ENCODE data around the gene CCDC149. TPM values are rescaled to one million over a fixed set of nuclear protein-coding genes. Genes with fewer than 3 reads are reported as not detected.
A peak's percentile ranks its signal among the peaks of the same experiment; 100 is the strongest.

Gene CCDC149
- polyA plus RNA-seq (ENCODE audit: insufficient read length), result 19.7 TPM
- long read RNA-seq, donor 1, partial matches to known transcripts, result 0 of 4 reads
- long read RNA-seq, donor 1, other reads (novel, unspliced or antisense), result 0 of 4 reads
- long read RNA-seq, donor 2, partial matches to known transcripts, result 0 of 2 reads
- long read RNA-seq, donor 2, other reads (novel, unspliced or antisense), result 0 of 2 reads
- long read RNA-seq, donor 3, partial matches to known transcripts, result 0 of 1 reads
- long read RNA-seq, donor 3, other reads (novel, unspliced or antisense), result 0 of 1 reads
- long read RNA-seq, donor 4, result 0 reads
- long read RNA-seq, donor 5, partial matches to known transcripts, result 0 of 2 reads
- long read RNA-seq, donor 5, other reads (novel, unspliced or antisense), result 0 of 2 reads
- long read RNA-seq, donor 6, partial matches to known transcripts, result 0 of 4 reads
- long read RNA-seq, donor 6, other reads (novel, unspliced or antisense), result 0 of 4 reads
- long read RNA-seq, donor 7, partial matches to known transcripts, result 0 of 4 reads
- long read RNA-seq, donor 7, other reads (novel, unspliced or antisense), result 0 of 4 reads
- long read RNA-seq, donor 8, partial matches to known transcripts, result 0 of 2 reads
- long read RNA-seq, donor 8, other reads (novel, unspliced or antisense), result 0 of 2 reads

DNA sequence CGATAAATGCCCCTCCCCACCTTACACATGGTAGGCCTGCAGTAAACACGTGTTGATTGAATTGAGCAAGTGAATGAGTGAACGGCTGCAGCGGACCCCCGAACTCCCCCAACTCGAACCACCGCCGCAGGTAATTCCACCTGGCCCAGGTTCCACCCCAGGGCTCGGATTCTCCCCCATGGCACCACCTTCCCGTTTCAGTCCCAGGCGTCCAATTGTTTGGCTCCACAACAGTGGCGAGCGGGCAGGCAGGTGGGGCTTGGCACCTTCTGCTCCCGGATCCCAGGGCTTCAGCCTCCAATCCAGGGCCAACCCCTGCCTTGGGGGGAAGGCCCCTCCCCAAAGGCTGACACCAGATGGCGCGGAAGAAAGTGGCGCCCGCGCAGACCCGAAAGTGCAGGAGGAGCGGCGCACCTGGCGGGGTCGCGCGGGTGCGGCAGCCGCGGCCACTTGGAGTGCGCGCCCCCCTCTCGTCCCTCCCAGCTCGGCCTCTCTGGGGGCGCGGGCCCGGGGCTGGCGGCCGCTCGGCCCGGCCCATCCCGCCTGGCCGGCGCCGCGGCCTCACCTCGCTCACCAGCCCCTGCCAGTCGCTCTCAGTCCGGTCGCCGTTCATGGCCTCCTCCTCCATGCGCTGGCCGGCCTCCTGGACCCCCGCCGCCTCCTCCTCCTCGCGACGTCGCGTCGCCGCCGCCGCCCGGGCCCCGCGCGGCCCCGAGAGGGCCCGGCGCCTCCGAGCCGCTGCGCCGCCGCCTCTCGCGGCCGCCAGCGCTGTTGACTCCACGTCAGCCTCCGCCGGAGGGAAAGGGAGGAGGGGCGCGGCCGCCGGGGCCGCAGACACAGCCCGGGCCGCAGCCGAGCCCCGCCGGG is at the start of gene CCDC149:
Gene CCDC149, minus strand, starts transcription at position 791 of the 867 bp plus-strand sequence. Its CDS starts 178 bp downstream, at position 613.
- peak; percentile 68 for DNase-seq

DNA sequence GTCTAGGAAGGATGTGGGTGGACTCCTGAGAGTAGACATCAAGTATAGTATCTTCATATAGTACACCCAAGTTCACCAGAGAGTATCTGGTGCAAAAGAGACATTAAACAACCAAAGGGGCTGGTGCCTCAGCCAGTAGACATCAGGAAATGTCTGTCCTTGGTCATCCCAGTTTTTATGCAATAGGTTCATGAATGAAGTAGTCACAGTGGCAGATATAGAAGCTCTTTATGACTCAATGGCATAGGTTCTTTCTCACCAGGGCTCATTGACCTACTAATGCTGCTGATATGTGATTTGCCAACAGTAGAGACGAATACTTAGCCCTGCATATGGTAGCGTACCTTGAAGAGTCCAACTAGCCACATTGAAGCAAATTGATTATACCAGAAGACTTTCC is 45.0 kb upstream of the CCDC149 start:
- no peak for DNase-seq

DNA sequence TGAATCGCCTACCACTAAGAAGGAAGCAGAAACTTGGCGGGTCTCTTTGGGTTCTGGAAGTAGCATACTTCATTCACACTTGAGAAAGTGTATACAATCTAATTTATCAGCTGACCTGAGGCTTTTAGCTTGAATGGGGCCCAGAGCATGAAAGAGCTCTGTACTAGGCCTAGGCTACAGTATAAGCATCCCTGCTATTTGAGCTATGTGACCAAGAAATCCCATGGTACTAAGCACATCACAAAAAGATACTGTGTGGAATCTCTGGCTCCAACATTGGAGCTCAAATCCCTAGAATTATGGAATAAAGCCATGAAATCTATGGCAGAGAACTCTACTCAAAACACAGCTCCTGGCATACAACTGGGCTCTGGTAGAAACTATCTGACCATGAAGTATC is 43.9 kb upstream of the CCDC149 start:
- no peak for DNase-seq

DNA sequence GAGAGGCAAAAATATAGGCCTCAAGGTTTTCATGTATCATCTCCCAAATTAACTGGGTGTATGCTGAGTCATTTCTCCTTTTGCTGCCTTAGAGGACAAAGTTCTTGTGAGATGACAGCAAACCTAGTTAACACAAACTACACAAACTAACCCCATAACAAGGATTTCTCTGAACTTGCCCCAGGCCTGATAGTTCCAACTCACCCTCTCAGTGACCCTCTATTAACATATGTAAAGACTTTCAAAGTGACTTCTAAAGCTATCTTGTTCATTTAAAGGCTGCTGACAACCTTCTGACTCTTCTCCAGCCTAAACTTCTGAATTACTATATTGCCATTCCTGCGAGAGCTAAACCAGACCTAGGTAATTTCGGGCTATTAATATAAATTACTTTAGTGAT is 43.2 kb upstream of the CCDC149 start:
- DNase-seq, result no peak

DNA sequence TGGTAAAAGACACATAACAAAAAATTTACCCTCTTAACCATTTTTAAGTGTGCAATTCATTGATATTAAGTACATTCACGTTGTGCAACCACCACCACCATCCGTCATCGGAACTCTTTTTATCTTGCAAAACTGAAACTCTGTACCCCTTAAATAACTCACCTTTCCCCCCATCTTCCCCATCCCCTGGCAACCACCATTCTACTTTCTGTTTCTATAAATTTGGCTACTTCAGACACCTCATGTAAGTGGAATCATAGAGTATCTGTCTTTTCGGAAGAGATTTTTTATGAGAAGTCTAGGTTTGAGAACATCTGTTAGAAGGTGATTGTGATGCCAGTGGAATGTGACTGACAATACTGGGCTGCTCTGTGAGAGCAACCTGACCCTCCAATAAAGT is 39.8 kb upstream of the CCDC149 start:
- no peak for DNase-seq

DNA sequence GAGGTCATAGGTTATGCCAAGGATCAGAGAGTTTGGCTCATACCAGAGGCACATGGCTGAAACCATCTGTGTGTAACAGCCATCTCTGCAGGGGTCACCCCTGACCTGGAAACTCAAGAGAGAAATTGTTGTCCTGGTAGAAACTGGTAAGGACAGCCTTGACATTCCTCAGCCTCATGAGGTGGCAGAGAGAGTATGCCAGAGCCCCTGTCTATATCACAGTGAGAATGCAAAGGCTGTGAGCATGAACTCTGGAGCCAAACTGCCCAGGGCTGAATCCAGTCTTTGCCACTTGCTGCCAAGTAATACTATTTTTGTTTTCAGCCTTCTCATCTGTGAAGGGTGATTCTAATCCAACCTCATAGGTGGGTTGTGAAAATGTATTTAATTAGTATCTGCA is 37.1 kb upstream of the CCDC149 start:
- DNase-seq, result no peak

DNA sequence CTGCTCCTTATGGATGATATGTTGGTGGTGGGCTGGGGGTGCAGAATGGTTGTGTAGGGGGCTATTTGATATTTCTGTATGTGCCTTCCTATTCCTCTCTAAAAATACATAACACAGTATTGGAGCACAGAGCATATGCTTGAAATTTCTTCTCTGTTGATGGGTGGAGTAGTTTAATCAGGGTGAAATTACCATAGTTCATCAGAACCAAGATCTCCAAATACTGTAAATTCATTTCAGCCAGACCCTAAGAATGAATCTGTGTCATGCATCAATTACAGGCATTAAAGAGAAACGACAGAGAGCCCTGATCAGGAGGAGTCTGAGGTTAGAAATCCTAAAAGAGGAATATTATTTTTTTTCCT is 25.1 kb upstream of the CCDC149 start:
- DNase-seq, result no peak

DNA sequence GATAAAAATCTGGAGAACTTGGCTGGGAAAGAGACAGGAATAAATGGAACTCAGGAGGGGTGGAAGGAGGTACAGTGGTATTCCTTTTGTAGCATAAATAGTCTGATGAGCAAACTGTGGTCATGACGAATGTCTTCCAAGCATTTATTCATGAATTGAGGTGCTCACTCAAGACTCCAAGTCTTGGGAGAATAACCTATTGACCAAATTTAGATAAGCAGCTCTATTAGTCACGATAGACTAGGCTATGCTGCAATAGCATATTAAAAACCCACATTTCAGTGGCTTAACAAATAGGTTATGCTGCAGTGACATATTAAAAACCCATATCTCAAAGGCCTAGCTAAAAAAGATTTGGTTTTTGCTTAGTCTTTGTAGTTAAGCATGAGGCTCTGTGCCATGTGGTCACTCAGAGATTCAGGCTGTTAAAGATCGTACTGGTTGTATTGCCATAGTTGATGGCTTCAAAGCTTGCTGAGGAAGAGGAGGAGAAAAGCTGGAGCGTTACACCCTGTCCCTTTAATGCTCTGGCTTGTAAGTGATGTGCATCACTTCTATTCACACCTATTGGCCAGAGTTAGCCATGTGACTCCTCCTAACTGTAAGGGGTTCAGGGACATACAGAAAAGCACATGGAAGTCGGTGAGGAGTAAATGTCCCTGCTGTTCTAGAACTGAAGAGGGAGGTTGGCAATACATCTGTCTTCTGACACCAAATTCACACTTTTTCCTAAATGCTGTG is 24.5 kb upstream of the CCDC149 start:
- no peak for DNase-seq

DNA sequence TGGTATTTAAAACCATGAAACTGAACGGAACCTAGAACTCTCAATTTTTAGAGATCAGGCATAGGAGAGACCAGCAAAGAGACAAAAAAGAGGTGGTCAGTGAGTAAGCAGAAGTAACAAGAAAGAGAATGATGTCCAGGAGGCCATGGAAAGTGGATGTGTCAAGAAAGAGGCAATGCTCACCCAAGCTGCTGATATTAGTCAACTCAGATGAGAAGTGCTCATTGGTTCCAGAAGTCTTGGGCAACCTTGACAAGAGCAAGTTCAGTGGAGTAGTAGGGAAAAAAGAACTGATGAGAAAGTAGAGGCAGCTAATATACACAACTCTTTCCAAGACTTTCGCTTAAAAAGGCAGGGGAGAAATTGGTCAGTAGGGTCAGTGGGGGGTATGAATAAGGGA is 23.0 kb upstream of the CCDC149 start:
- no peak for DNase-seq

DNA sequence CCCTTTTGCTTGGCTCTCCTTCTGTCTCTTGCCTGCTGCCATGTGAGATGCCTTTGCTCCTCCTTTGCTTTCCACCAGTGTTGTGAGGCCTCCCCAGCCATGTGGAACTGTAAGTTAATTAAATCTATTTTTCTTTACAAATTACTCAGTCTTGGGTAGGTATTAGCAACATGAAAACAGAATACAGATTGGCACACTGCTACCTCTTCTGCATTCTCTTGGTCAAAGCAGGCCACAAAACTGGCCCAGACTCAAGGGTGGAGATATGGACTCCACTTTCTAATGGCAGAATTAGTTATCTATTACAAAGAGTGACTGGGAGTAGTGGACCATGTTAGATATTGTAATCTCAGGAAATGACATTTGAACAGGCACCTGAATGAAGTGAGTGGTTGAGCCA is 21.5 kb upstream of the CCDC149 start:
- no peak for DNase-seq

DNA sequence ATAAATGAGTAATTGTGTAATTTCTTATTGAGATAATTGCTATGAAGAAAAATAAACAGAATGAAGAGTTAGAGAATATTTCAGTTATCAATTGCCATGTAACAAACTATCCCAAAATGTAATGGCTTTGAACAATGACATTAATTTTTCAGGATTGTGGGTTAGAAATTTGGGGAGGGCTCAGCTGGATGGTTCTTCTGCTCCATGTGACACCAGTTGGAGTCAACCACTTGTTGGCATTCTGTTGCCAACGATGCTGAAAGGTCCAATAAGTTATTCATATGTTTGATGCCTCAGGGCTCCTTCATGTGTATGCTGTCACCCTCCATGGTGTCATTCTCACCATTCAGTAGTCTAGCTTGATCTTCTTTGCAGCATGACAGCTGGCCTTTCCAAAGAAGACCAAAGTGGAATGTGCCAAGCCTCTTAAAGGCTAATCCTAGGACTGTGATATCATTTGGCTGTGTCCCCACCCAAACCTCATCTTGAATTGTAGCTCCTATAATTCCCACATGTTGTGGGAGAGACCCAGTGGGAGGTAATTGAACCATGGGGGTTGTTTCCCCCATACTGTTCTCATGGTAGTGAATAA is 20.9 kb upstream of the CCDC149 start:
- DNase-seq, result no peak

DNA sequence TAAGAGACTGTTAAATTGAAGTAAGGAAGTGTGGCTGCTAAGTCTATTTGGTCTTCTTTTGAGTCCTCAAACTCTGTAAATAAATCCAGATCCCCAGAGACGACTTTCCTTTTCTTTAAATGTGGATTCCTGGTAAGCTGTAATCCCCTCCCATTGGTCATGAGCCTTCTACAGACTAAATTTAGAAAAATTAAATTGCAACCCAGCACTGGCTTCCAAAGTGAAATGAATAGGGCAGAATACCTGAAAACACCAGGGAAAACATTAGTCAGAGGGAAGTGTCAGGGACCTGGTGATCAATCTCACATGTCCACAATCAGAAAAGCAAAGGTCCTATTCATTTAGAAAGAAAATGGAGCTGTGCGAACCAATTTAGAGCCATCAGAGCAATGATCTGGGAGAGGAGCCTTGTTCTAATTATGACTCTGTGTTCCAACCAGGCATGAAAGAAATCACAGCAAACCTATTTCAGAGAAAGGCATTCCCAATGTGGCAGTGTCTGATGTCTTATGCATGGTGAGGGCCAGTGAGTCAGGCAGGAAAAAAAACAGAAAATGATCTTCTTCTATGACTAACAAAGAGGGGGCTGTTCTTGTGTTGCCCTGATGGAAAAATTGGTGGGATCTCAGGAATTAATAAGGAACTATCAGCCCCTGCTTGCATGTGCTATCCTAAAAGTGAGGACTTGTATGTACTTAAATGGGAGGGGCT is 19.8 kb upstream of the CCDC149 start:
- no peak for DNase-seq

DNA sequence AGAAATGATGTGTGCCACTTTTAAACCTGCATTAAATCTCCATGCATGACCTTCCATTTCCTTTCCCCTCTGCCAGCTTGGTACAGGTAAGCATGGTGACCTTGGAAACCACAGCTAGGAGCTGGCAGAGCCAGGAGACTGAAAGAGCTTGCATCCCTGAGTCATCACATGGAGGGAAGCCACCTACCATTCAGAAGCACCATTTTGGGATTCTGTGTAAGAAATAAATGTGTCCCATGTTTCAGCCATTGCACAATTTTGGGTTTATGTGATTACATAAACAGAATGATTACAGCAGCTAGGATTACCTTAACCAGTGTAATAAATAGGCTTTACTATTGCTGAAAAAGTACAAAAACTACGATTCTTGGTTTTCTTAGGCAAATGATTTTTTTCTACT is 17.3 kb upstream of the CCDC149 start:
- DNase-seq, result no peak

DNA sequence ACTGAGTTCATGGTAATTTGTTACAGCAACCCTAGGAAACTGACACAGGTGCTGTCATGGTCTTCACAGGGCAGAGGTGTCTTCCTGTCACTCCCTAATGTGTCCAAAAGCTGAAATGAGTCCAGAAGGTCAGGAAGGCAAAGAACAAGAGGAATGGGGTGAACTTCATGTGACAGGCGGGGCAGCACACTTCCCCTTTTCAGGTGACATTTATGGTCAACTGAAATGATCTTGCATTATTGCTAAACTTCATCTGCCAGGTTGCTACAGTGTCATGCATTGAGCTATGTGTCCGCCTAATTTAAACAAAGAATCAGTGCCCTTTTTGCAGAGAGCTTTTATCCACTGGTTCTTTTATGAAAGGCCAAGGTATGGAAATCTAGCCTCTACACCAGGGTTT is 15.9 kb upstream of the CCDC149 start:
- DNase-seq, result no peak

DNA sequence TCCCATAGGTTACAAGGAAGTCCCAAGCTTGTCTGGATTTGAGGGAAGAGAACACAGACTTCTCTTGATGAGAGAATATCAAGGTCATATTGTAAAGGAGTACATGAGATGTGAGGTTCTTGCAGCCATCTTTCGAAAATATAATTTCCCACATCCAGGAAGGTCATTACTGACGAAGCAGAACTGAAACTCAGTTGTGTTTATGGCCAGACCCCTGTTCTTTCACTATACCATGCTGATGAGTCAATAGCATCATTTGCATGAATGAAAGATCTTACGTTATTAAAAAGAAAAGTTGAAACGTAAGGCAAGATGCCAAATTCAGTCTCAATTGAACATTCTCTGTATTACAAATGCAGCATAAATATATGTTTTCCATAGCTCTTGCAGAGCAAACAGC is 14.2 kb upstream of the CCDC149 start:
- no peak for DNase-seq

DNA sequence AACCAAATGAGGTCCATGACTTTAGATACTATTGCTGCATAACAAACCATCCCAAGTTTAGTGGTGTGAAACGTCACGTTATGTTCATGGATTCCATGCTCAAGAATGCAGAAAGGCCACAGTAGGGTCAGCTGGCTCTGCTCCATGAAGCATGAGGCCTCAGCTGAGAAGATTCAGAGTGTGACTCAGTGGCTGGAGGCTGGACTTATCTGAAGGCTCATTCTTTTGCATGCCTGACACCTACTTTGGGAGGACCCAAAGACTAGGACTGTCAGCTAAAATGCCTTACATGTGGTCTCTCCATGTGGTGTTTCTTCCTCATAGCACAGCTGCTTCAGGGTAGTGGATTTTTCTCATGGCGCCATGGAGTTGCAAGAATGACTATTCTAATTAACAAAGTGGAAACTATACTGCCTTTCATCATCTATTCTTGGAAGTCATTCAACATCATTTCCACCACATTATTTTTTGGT is 11.5 kb upstream of the CCDC149 start:
- peak; percentile 24 for DNase-seq

DNA sequence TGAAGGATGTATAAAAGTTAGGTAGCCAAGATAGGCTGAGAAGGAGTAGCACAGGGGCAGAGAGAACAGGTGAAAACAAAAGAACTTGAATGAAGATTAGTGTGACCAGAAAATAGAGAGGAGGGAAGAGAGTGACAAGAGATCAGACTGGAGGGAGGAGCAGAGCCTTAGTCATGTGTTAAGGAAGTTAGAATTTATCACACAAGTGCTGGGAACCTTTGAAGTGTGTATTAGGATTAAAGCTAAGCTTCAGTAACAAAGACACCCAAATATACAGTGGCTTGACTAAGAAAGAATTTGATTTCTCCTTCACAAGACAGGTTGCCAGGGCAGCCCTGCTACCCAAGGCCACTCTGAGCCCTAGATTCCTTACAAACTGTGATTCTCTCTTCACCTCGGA is 10.7 kb upstream of the CCDC149 start:
- no peak for DNase-seq

DNA sequence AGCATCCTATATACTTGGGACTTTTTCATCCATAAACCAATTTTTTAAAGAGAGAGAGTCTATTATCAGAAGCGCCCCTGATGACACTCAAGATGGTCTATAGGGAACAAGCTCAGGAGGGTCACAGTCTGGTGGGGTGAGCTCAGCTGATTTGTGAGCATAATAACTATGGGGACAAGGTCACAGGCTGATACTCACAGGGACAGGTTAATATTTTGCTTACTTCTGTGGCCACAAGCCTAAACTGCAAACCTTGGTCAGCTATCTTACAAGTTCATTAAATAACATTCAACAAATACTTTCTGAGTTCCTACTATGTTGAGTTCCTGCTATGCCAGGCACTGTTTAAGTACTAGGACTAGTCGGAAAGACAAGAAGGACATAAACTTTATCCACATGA is 10.2 kb upstream of the CCDC149 start:
- DNase-seq, result no peak

DNA sequence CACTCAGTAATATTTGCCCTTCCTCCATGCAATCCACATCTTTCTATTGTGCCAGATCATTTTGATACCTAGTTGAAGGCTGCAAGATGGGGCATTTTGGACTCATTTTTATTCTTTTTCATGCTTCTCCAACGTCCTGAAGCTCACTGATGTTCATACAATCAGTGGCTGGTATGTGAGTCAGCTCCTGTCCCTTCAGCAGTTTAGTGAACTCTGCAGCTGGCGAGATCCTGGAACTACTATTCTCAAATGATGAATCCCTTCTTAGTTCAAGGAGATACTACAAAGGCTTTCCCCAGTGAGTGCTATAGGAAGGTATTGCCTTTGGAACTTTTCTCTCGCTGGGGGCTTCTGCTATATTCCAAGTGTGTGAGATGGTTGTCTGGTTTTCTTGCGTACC is 9.6 kb upstream of the CCDC149 start:
- no peak for DNase-seq

DNA sequence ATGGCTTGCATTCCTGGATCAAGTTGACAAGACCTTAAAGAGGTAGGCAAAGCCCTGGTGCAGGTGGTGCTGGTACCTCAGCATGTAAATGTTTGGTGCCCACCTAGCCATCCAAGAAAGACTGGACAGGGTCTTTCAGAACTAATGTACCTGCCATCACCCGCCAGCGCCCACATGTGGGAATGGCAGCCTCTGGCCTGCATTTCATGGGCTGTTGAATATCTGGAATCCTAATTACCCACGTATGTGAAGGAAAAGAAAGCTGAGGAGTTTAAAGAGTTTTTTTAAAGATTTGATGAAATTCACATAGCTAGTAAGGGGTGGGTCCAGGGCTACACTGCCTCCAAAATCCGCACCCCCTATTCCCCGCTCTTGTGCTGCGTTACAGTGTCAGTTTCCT is 8.6 kb upstream of the CCDC149 start:
- peak; percentile 49 for DNase-seq

DNA sequence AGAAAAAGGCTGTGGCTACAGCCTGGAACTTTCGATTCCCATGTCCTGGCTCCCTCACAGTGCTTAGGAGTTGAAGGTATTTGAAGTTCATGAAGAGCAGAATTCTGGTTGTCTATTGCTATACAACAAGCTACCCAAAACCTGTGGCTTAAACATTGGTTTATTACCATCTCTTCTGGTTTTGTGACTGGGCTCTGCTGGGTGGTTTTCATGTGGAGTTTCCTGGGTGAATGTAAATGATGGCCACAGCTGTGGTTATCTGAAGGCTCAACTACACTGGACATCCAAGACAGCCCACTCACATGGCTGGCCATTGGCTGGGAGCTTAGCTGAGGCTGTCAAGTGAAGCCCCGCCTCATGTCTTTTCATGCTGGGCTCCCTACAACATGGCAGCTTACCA is 7.2 kb upstream of the CCDC149 start:
- DNase-seq, result no peak

All from left kidney (tissue), 8 donors.